Endothelial cell of umbilical vein (primary cell): ENCODE data around the gene PLB1. TPM values are rescaled to one million over a fixed set of nuclear protein-coding genes. Genes with fewer than 3 reads are reported as not detected.
A peak's percentile ranks its signal among the peaks of the same experiment; 100 is the strongest.

ENCODE experiments used
- BruUV-seq: library from RNA; stranded (reverse); fragments of 400-500 nt; replicated peaks from 2 replicates; lab custom pipeline; 2021; lab: Mats Ljungman, UMichigan
- CTCF ChIA-PET: fragments of 300-600, 350-600 bp; sonication (Branson Sonifier 250); formaldehyde crosslinking; loops from one replicate; lab custom pipeline; 2021; ENCODE audit warnings: antibody characterized with exemption, inconsistent platforms; lab: Charles Lee
- POLR2A ChIA-PET: fragments of 300-600, 350-600 bp; sonication (Branson Sonifier 250); formaldehyde crosslinking; loops from one replicate; lab custom pipeline; 2021; ENCODE audit warnings: antibody characterized with exemption, inconsistent platforms; lab: Charles Lee
- DNase-seq: peaks from one replicate; pipeline ENCODE4 v3.0.0-alpha.2; 2011; ENCODE audit warnings: low read depth, low spot score
- FAIRE-seq: peaks from 2 replicates; lab custom pipeline; 2011; peaks lifted over from hg19 to GRCh38; lab: Jason Lieb, UNC
- H2AFZ ChIP-seq: 2 replicates; pipeline ENCODE4 v1.6.0; 2012; ENCODE audit warnings: low read depth, low read length, control low read depth, inconsistent platforms
- H3K27ac ChIP-seq: 2 replicates; pipeline ENCODE4 v1.5.1; 2011; ENCODE audit warnings: low read depth, mild to moderate bottlenecking, control low read depth, low read length, moderate library complexity; ENCODE audit not compliant: insufficient read depth
- H3K27me3 ChIP-seq, 2 experiments: 2 replicates each; pipeline versions ENCODE4 v1.6.0 to v1.6.1; 2011; ENCODE audit warnings: low read length in 2 of 2, mixed read lengths in 1 of 2; ENCODE audit not compliant: control insufficient read depth in 2 of 2, insufficient read depth in 2 of 2
- H3K36me3 ChIP-seq, 2 experiments: 2 replicates in 1 of 2; 3 replicates in 1 of 2; pipeline ENCODE4 v1.5.1; 2011; ENCODE audit warnings: low read length in 2 of 2, mild to moderate bottlenecking in 1 of 2, moderate library complexity in 1 of 2; ENCODE audit not compliant: control insufficient read depth in 2 of 2, insufficient read depth in 2 of 2; ENCODE audit errors: extremely low read depth in 1 of 2
- H3K4me1 ChIP-seq: 3 replicates; pipeline ENCODE4 v1.5.1; 2011; ENCODE audit warnings: mild to moderate bottlenecking, low read length; ENCODE audit not compliant: control insufficient read depth, insufficient read depth; ENCODE audit errors: extremely low read depth
- H3K4me2 ChIP-seq: 2 replicates; pipeline ENCODE4 v1.6.1; 2011; ENCODE audit warnings: low read length, control low read depth, mixed read lengths; ENCODE audit not compliant: insufficient read depth
- H3K4me3 ChIP-seq, 3 experiments: fragments of 200-600 bp in 1 of 3; sonication (generic), shearing (Covaris generic) in 1 of 3; replicated peaks in 1 of 3; 2 replicates each; pipeline ENCODE4 v1.5.1; 2011 to 2016; ENCODE audit warnings: control low read depth in 3 of 3, low read length in 3 of 3, mild to moderate bottlenecking in 2 of 3, inconsistent platforms in 1 of 3, low read depth in 1 of 3, moderate library complexity in 1 of 3; ENCODE audit not compliant: insufficient read depth in 1 of 3
- H3K79me2 ChIP-seq: 2 replicates; pipeline ENCODE4 v1.6.0; 2012; ENCODE audit warnings: low read length, inconsistent platforms; ENCODE audit not compliant: control insufficient read depth, insufficient read depth
- H3K9ac ChIP-seq: replicated peaks from 2 replicates; pipeline ENCODE3; 2011; ENCODE audit warnings: low read length, control low read depth; ENCODE audit not compliant: insufficient read depth; ENCODE audit errors: extremely low read depth
- H3K9me1 ChIP-seq: replicated peaks from 3 replicates; pipeline ENCODE4 v1.6.0; 2011; ENCODE audit warnings: mild to moderate bottlenecking, low read length; ENCODE audit not compliant: control insufficient read depth, insufficient read depth; ENCODE audit errors: extremely low read depth
- H3K9me3 ChIP-seq: replicated peaks from 2 replicates; pipeline ENCODE4 v1.5.1; 2012; ENCODE audit warnings: low read length, inconsistent platforms; ENCODE audit not compliant: control insufficient read depth, insufficient read depth
- H4K20me1 ChIP-seq: replicated peaks from 2 replicates; pipeline ENCODE3; 2011; ENCODE audit warnings: mild to moderate bottlenecking, low read length; ENCODE audit not compliant: control insufficient read depth, insufficient read depth; ENCODE audit errors: extremely low read depth
- GATA2 ChIP-seq: IDR thresholded peaks from 2 replicates; pipeline ENCODE4 v1.7.0; 2011; ENCODE audit warnings: low read depth, mild to moderate bottlenecking, moderate library complexity, mixed read lengths, low read length; ENCODE audit not compliant: insufficient read length, insufficient read depth
- JUN ChIP-seq: IDR thresholded peaks from 2 replicates; pipeline ENCODE4 v1.6.1; 2011; ENCODE audit warnings: borderline replicate concordance, low read depth; ENCODE audit not compliant: insufficient read length, insufficient read depth
- MAX ChIP-seq: IDR thresholded peaks from 2 replicates; pipeline ENCODE4 v1.6.1; 2011; ENCODE audit not compliant: insufficient read depth, insufficient read length
- MYC ChIP-seq: IDR thresholded peaks from one replicate; pipeline ENCODE4 v1.6.1; 2011; ENCODE audit warnings: mild to moderate bottlenecking, low read depth, low read length
- POLR2A ChIP-seq: IDR thresholded peaks from 2 replicates; pipeline ENCODE4 v1.6.1; 2012; ENCODE audit warnings: low read depth, mild to moderate bottlenecking, control low read depth, low read length
- POLR2AphosphoS5 ChIP-seq: IDR thresholded peaks from 2 replicates; pipeline ENCODE4 v1.6.1; 2012; ENCODE audit warnings: low read depth, mild to moderate bottlenecking, control low read depth, low read length, moderate library complexity; ENCODE audit not compliant: insufficient read depth
- dilution Hi-C: fragments of 300-500 bp; cut with MboI; formaldehyde crosslinking; loops from one replicate; pipeline ENCODE4 v1.15.0; 2019; ENCODE audit warnings: low sequenced_read_pairs; ENCODE audit not compliant: extremely low pct_ligation_motif_present
- intact Hi-C: fragments of 100-400 bp; cut with micrococcal nuclease; formaldehyde crosslinking; loops from one replicate; pipeline ENCODE4 v1.10.0; 2022
- polyA plus RNA-seq, 4 experiments: library from polyadenylated mRNA; depleted of rRNA in 3 of 4; stranded (reverse) in 3 of 4; unstranded in 1 of 4; fragments of >200 nt; gene quantifications; 2 replicates each; pipeline versions ENCODE4 v1.2.1 to v1.2.3, GENCODE V29; 2011 to 2012; ENCODE audit warnings: missing spikeins in 1 of 4
- total RNA-seq: library from RNA; stranded (reverse); gene quantifications from 2 replicates; pipeline ENCODE4 v1.2.3, GENCODE V29; 2021

Gene PLB1
- total and polyA plus RNA-seq, 2 donors (not counting 3 experiments of a cell fraction or from before 2014, with no cell fraction given), result 0.75 to 0.80 TPM

GRCh38 chr2:28588292-28588670 lies 92.4 kb downstream of the PLB1 start:
- Histone ChIP-seq H3K4me1 (peaks cover 22% of the 10 kb centered on the region), H2AFZ (peak overlapping the region; percentile 60), H3K4me2 (no peak overlapping the region), H3K9me1 (no peaks in the 10 kb centered on the region), H3K27me3 (no peaks in the 10 kb centered on the region), H3K9me3 (no peaks in the 10 kb centered on the region), H3K79me2 (no peaks in the 10 kb centered on the region), H3K36me3 (no peaks in the 10 kb centered on the region), H3K4me3 (no peak overlapping the region), H3K27ac (no peak overlapping the region), H4K20me1 (no peaks in the 10 kb centered on the region), H3K9ac (no peak overlapping the region)
- ChIA-PET POLR2A (no interaction called here), CTCF (no interaction called here)
- TF ChIP-seq GATA2, result no peak
- TF ChIP-seq JUN, result no peak
- TF ChIP-seq MYC, result no peak
- TF ChIP-seq POLR2AphosphoS5, result no peak
- peak; percentile 40 for FAIRE-seq
- DNase-seq, result no peak
- intact Hi-C loops (no loop called here), dilution Hi-C loops (no loop called here)
- BruUV-seq, result no TSS peak

- ChIA-PET CTCF (interaction anchor here (1.6 kb wide), 1 partner anchor 23 kb away, joined by 4 read pairs; no protein-coding TSS in a partner anchor), POLR2A (no interaction called here)
- Histone ChIP-seq H3K9me3 (no peaks in the 10 kb centered on the region), H4K20me1 (no peaks in the 10 kb centered on the region), H3K4me3 (no peak overlapping the region), H3K79me2 (no peaks in the 10 kb centered on the region), H3K9me1 (no peaks in the 10 kb centered on the region), H3K4me2 (no peak overlapping the region), H3K27ac (no peak overlapping the region), H3K36me3 (no peaks in the 10 kb centered on the region), H3K4me1 (peaks cover 16% of the 10 kb centered on the region), H3K27me3 (no peaks in the 10 kb centered on the region), H2AFZ (no peak overlapping the region), H3K9ac (no peak overlapping the region)
- TF ChIP-seq POLR2A (no peak), MAX (no peak), GATA2 (no peak), MYC (no peak)
- intact Hi-C loops (loop anchor here (5.0 kb wide), 1 partner anchor 222 kb away; the partner anchor contains the start of gene SPDYA), dilution Hi-C loops (no loop called here)
- no TSS peak for BruUV-seq
- DNase-seq (no peak), FAIRE-seq (no peak)
Observed at GRCh38 chr2:28589746-28590463, 94.0 kb downstream of the PLB1 start.
